Ovary (tissue), 3 donors: Measurements from ENCODE around the gene RNF212.

Experiments used
- POLR2A ChIP-seq: fragments of 450-650 bp; IDR thresholded peaks from one replicate; pipeline ENCODE4 v1.6.1; 2017; ENCODE audit warnings: antibody characterized with exemption, mild to moderate bottlenecking, moderate library complexity
- TF ChIP-seq, protein P1 (sequence below), 3 donors: fragments of 450-650 bp in 2 of 3; fragments of 200-600 bp in 1 of 3; IDR thresholded peaks; one replicate each; pipeline versions ENCODE4 v1.5.1 to v1.8.0; 2016 to 2022; ENCODE audit warnings: antibody characterized with exemption in 3 of 3, mild to moderate bottlenecking in 1 of 3
- donor health status: DM: no; HTN: no; CAD: no.

DNA sequence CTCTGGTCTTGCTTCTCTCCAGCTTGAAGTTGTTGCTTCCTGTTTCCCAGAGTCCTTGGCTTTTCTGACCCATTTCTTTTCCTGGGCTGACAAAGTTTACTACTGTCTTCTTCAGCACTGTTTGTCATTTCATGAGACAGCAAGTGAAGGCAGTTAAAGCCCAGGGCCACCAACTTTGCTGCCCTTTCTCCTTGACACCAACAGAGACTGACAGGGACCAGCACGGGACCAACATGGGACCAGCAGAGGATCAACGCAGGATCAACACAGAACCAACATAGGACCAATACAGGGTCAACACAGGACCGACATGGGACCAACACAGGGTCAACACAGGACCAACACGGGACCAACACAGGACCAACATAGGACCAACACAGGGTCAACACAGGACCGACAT, 34.9 kb downstream of the RNF212 start:
- TF ChIP-seq, protein P1, sequence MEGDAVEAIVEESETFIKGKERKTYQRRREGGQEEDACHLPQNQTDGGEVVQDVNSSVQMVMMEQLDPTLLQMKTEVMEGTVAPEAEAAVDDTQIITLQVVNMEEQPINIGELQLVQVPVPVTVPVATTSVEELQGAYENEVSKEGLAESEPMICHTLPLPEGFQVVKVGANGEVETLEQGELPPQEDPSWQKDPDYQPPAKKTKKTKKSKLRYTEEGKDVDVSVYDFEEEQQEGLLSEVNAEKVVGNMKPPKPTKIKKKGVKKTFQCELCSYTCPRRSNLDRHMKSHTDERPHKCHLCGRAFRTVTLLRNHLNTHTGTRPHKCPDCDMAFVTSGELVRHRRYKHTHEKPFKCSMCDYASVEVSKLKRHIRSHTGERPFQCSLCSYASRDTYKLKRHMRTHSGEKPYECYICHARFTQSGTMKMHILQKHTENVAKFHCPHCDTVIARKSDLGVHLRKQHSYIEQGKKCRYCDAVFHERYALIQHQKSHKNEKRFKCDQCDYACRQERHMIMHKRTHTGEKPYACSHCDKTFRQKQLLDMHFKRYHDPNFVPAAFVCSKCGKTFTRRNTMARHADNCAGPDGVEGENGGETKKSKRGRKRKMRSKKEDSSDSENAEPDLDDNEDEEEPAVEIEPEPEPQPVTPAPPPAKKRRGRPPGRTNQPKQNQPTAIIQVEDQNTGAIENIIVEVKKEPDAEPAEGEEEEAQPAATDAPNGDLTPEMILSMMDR (IDR thresholded peaks at IDR 0.05), result no peak
- TF ChIP-seq POLR2A, result no peak
